CMK (cell line): Measurements from ENCODE around the gene SEMA5A.
"Not testable (repeated sequence)": the region's sequence is repeated elsewhere in the genome, so short reads cannot be mapped to it uniquely, and the experiment has no call there.

Experiments used
- DNase-seq: peaks from one replicate; pipeline ENCODE4 v3.0.0-alpha.2; 2010; ENCODE audit warnings: low read depth

Gene SEMA5A

DNA sequence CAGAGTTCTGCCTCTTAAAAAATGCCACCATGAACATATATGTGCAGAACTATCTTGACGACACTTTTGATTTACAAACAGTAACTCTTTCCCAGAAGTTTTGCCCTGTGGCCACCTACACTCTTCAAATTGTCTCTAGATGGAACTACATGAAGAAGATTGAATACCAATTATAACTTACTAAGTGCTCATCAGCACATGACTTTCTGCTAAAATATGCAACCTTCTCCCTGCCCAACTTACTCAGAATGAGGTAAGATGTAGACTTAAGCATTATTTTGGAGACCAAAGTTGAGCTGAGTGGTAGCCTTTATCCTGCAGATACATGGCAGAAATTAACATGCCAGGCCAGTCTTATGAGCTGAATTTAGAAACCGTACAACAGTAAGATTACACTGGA lies 105.4 kb downstream of the SEMA5A start:
- DNase-seq, result no peak

DNA sequence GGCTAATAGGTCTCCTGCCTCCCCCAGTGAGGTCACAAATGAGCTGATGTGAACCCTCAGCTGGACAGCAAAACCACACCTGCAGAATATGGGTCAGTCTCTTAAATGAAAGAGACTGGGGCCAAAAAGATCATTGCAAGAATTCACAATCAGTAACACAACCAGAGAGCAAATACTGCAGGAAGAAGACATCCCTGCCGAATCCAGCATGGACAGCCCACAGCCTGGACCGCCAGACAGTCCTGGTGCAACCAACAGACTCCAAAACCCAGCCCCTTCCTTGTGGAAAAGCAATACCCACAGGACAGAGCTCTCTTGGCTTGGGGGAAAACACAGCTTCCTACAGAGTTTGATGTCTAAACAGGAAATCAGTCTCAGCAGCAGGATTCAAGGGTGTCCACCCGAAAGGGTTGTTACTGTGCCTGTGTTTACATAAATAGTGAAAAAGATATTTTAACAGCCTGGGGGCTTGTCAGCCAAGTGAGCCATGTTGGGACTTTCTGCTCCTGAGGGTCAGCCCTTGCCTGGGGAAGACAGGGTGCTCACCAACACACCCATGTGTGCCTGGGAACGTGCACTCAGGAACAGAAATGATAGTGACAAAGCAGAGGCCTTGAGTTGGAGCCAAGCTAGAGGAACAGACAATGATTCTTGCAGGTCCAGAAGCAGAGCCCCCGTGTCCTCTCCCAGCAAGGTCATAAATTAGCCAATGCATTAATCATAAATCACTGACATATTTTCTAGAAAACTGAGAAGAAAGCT lies 106.2 kb downstream of the SEMA5A start:
- DNase-seq, result no peak

DNA sequence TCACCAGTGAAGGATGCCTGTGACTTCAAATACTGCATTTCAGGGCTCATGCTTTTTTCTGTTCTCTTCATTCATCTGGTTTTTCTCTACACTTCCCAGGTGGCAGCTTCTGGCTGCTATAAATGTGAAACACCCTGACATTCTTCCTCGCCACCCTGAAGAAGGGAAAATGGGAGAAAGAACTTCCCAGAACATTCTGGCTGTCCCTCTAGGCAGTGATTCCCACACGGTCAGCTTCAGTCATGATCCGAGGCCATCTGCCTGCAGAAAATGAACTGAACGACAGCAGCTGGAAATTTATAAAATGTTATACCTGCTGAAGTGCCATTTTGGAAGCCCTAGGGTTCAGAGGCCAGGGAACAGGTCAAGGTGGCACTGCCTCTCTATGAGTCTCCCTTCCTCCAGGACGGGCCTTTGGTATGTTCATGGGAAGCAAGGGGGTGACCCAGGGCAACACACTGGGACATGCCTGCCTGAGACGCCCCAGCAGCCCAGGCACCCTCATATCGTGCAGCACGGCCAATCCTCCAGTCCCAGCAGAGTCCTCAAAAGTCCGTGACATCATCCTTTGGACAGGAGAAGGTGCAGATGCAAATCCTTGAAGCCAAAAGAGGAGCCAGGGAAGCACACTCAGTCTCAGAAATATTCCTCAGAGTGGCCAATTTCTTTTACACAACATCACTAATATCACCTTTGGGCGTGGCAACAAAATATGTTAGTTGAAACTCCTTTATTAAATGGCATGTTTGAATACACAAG lies 107.1 kb downstream of the SEMA5A start:
- no peak for DNase-seq

DNA sequence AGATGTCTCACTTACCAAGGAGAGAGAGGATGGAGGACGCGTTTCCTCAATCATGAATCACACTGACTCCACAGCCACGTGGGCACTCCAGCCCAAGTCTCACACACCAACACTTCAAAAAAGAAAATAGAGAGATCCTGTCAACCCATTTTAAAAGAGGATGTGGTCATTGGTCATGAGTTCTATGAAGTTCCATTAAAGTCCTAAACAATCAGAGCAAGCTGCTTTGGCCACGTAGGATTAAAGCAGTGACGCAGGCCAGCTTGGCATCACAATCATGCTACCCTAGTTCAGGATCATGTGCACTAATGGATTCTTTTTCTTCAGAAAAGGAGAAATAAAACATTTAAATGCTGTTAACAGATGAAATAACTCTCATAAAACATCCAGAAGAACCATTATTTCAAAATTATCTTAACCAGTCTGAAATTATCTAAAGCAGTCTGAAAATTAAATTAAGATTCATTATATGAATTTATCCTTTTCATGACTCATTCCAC lies 108.1 kb downstream of the SEMA5A start:
- no peak for DNase-seq

DNA sequence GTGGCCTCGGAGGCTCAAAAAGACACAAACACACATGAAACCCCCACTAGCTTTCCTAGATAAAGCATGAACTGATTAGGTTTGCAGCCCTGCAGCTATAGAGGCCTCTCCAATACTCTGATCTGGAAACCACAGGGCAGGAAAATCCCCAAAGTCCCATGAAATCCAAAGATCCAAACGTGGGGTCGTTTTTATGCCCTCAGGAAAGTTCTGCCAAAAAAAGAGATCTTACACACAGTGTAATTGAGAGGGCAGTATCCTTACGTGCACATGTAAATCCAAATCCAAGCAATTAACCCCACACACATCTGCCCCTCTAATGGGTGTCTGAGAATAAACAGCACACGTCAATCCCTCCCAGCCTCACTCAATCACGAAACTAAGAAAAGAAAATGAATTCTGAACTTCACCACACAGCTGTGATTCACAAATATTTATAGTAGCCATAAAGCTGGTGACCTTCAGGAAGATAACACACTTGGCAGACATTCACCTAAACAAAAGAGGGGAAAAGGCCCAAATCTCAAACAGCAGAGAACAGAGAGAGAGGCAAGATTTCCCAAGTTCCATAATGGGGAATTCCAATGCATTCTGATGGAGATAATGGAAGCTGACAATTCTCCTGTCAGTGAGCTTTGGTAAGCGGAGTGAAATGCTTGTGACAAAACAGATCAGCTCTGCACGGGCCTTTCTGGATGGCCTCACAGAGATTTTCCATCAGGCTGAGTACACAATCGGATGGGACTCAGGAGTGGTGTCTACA lies 114.2 kb downstream of the SEMA5A start:
- no peak for DNase-seq

DNA sequence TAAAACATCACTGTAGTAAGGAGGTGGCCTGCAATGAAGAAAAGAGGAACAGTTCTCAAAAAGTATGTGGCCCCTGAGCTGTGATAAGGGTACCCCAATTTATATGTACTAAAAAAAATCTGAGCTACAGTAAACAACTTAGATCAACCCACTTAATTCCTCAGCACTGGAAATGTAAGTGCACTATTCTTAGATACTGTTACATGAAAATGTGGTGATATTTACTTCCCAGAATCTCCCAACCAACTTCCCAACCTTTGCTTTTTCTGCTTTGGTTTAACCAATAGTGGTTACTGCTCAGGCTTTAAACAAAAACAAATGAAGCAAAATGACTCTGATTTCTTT lies 114.8 kb downstream of the SEMA5A start:
- DNase-seq, result no peak

DNA sequence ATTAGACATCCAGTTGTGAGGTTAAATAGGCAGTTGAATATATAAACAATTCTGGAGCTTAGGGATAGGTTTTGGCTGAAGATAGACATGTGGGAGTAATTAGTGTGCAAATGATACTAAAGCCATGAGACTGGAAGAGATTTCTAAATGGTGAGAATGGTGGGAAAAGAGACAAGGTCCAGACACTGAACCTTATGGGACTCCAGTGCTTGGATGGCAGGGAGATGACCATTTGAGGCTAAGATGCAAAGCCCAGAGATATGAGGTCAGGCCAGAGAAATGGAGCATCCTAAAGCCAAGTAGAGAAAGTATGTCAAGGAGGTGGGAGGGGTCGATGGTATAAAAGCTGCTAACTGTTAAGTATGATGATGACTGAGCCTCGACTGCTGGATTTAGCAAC lies 115.6 kb downstream of the SEMA5A start:
- DNase-seq, result no peak

DNA sequence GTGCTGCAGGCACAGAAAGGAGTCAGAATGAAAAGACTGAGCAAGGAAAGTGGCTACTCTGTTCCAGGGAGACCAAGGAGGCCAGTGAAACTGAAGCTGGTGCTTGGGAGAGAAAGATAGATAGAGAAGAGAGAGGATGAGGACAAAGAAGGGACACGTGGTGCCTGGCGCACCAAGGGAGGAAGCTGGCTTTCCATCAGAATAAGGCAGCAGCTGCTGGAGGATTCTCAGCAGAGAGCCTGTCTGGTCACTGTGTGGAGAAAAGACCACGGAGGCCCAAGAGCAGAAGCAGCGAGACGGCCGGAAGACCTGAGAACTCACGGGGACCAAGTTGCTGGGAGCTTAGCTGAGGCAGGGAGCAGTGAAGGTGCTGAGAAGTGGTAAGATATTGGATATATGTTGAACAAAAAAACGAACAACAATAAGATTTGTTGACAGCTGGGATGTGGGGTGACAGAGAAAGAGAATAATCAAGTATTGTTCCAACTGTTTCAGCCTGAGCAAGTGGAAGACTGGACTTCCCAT lies 116.1 kb downstream of the SEMA5A start:
- no peak for DNase-seq

DNA sequence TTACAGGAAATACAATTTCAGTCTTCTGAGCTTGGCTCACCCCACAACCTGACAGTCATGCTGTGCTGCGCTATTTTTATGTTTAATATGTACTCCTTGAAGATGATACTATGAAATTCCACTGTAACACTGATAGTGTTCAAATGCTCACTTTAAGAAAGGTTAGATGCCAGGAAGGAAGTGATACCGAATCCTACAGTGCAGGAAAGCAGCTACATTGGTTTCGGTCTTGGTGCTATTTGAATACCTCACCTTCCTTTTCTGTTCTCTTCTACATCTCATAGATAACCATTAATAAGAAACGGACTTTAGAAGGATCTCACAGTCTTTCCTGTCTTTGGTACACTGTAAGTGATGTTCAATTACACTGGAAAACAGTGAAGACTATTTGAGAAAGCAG lies 117.6 kb downstream of the SEMA5A start:
- no peak for DNase-seq

DNA sequence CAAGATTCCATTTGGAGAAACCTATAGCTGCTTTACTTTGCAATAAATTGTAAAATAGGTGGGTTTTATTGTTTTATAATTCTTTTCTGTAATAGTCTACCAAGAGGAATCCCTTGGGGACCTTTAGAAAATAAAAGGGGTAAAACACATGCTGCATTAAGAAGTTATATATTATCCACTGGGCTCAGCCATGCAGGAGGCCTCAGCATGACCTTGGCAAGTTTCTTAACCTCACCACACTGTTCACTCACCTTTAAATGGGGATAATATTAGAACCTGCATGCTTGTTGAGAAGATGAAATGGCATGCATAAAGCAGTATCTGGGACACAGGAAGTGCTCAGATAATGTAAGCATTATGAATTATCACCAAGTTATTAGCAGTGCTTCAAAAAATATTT lies 120.2 kb downstream of the SEMA5A start:
- DNase-seq, result no peak

DNA sequence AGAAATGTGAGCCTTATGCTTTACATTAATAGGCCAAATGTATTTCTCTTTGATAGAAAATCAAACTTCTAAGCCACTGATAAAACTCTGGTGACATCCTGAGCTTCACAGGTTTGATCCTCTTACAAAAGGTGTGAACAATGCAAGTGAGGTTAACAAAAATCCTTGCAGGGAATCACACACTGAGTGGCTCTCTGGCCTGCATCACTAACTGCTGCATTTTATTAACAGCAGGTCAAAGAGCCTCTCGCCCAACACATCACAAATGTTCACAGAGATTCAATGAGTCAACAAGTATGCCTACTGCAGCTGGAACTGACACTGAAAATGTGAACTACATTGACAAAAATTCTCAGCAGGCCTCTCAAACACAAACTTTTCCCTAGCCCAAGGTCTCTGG lies 122.3 kb downstream of the SEMA5A start:
- no peak for DNase-seq

DNA sequence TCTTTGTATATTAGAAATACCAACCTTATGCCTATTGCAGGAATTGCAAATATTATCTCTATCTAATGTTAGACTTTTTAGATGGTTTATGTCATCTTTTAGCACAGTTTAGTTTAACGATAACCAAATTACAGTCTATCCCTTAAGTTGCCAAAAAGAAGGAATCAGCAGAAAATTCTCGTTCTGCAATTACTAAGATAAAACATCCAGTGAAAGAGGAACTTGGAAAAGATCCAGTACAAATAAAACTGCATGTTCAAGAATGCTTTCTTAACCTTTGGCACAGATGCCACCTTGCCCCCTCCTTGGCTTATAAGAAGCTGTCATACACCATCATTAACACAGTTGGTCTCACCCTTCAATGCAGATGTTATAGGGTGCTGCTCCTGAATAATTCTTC lies 124.0 kb downstream of the SEMA5A start:
- no peak for DNase-seq

DNA sequence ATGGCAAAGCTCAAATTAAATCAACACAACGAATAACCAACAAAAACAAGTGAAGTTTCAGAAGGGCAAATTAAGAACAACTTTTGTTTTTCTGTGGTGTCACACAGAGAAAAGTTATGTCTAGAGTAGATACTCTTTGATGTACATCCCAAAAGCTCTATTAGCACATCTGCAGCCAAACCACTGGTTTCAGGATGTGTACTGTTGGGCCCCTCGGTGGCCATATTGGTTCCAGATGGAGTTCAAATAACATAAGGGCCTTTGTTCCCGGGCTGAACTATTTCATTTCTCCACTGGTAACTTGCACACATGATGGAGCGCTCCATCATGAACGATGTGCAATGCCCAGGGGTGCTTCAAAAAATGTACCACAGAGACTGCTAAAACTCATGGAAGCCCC lies 126.1 kb downstream of the SEMA5A start:
- DNase-seq, result no peak

DNA sequence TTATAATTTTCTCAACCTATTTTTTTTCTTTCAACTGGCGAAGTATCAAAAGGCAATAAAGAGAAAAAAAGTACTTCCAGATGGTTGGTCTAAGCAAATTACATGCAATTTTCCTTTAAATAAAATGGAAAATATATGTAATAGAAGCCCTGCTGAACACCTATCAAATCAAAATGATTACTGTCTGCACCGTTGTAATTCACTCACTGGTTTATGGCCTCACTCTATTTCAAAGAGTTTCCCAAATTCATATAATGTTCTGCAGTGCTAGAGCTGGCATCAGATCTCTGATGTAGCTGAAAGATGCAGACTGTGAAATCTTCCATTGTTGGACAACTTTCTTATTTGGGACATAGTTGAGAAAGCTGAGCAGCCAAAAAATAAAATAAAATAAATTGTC lies 130.3 kb downstream of the SEMA5A start:
- DNase-seq, result no peak

DNA sequence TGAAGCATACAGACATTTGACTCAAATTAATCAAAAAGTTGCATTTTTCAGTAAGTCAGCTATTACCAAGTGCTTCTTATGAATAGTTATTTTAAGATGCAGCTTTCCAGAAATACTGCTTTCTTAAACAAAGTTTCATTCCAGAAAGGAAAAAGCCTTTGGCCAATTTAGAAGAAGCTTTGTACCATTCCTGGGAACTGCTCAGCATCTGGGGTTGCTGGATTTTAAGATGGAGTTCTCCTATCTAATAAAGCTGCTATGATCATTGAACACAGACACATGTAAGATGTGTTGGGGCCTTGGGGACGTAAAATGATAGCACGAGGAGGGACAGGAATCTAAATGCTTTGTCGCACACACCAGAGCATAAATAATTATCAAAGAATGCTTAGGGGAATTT lies 130.8 kb downstream of the SEMA5A start:
- no peak for DNase-seq

DNA sequence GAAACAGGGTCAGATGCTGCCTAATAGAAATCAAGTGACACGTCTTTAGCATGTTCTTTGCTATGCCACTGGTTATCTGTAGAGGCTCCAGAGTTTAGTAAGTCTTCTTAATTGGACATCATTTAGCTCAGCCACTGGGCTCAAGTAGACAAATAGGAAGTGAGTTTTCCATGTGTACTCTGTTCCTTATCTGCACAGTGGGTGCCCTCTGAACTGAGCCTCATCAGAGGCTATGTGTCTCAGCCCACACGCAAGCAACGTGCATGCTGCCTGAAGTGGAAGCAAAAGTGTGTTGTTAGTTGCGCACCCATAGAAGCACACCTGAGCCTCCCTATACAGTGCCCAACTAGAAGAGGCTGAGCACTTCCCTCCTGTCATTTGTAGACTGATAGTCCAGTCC lies 134.7 kb downstream of the SEMA5A start:
- DNase-seq, result no peak

DNA sequence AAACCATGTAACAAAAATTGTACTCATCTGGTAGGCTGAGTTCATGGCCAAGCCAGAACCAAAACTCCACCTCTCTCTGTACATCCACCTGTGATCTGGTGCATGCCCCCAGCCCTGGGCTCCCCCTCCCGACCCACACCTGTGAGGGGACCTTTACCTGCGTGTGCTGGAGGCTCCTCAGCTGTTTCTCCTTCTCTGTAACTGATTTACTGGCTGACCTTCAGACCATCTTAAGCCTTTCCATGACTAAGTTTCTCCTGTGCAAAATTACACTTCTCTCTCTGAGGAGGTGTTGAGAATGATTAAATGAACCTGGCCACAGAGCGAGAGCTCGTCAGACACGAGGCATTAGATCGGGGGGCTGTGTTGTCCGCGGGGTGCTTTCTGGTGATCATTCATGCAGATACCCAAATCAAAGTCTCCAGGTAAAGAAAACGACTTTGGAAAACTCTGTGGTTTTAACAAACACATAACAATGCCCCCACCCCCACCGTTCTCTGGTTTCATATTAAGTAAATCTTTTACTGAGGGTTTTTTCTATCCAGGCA lies 136.4 kb downstream of the SEMA5A start:
- DNase-seq, result no peak

DNA sequence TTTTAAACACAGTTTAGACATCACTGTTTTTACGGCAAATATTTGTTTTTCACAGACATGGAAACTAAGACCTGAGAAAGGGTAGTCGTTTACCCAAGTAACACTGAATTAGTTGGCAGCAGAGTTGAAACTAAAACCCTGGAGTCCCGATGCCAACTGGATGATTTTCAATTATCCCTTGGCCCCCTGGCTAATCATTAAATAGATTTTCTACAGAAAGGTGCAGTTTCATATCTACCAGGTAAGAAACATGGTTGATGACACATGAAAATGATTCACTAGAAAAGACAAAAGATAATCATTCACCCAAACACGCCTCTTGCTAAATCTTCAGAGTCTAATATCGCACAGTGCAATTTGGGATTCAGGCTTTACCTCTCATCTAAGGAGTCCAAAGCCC lies 136.9 kb downstream of the SEMA5A start:
- DNase-seq, result no peak

DNA sequence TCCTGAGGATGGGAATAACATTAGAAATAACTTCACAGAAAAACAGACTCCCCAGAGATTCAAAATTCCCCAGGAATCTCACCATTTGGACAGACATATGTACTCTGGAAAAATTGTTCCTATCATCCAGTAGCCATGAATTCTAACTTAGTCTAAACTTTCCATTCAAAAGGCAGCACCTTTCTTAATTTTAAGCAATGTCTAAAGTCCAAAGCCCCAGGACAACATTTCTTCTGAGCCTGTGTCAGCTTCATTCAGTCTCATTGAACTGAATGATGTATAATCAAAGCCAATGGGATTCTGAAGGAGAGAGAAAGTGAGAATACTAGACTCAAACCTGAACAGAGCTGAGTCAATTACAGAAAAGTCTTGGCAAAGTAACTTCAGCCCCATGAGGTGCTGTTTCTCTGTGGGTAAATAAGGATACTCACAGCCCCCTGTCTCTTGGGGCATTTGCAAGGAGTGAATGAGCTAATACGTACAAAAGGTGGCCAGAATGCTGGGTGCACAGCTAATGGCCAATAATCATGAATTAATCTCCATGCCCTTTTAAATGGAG lies 140.6 kb downstream of the SEMA5A start:
- no peak for DNase-seq

DNA sequence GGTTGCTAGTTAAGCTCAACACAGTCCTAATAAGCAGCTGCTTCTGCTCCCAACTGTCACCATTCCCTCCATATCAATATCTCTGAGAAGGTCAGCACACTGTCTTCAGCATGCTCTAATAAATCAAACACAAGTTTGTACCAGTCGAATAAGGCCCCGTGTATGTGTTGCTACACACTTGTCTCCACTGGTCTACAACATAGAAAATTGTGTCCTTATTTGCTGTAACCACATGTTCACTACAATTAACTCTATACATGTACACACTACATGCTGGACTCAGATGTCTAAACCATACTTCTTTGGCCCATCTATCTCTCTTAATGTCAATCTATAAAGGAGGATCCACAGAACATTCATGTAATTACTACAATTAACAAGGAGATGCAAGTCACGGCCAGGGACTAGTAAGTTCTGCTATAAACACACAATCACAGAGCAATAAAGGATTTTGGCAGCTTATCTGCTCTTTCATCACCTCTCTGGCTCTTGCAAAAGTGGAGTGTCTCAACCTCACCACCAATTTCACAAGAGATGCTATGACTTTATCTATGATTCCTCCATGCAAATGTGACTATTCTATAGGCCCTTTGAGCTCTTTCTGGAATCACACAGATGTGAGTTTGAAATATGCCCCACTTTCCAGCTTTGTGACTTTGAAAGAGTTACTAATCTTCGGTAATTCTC lies 143.9 kb downstream of the SEMA5A start:
- DNase-seq, result no peak

DNA sequence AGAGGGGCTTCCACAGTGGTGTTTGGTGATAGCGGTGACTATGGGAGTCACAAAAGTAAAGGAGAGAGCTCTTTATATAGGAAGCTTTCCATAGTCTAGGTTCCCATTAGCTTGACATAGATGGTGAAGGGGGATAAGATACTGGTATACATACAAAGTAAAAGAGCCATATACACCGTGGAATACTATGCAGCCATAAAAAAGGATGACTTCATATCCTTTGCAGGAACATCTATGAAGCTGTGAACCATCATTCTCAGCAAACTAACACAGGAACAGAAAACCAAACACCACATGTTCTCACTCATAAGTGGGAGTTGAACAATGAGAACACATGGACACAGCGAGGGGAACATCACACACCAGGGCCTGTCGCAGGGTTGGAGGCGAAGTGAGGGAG lies 146.1 kb downstream of the SEMA5A start:
- not testable (repeated sequence) for DNase-seq
